ENCODE data around the gene PRKN. TPM values are rescaled to one million over a fixed set of nuclear protein-coding genes. Genes with fewer than 3 reads are reported as not detected.

Gene PRKN
- total RNA-seq, 2 donors from 2014 or later, result 10.7 to 21.2 TPM

GRCh38 chr6:162373192-162373591 lies 354.4 kb downstream of the PRKN start:
- Histone ChIP-seq H3K9me3 (no peaks in the 10 kb centered on the region), H3K27me3 (replicated peaks; ENCODE audit: insufficient read depth) (no peaks in the 10 kb centered on the region), H3K36me3 (no peaks in the 10 kb centered on the region), H3K4me3 (no peak overlapping the region), H3K4me1 (replicated peaks) (no peaks in the 10 kb centered on the region), H3K27ac (no peak overlapping the region)
- intact Hi-C loops (cut with DNase I), result no loop called here
- DNase-seq (ENCODE audit: low spot score), result no peak
- TF ChIP-seq POLR2A (IDR thresholded peaks at IDR 0.05) (no peak), POLR2AphosphoS5 (IDR thresholded peaks at IDR 0.05) (no peak)
- TF ChIP-seq, protein P1, sequence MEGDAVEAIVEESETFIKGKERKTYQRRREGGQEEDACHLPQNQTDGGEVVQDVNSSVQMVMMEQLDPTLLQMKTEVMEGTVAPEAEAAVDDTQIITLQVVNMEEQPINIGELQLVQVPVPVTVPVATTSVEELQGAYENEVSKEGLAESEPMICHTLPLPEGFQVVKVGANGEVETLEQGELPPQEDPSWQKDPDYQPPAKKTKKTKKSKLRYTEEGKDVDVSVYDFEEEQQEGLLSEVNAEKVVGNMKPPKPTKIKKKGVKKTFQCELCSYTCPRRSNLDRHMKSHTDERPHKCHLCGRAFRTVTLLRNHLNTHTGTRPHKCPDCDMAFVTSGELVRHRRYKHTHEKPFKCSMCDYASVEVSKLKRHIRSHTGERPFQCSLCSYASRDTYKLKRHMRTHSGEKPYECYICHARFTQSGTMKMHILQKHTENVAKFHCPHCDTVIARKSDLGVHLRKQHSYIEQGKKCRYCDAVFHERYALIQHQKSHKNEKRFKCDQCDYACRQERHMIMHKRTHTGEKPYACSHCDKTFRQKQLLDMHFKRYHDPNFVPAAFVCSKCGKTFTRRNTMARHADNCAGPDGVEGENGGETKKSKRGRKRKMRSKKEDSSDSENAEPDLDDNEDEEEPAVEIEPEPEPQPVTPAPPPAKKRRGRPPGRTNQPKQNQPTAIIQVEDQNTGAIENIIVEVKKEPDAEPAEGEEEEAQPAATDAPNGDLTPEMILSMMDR (IDR thresholded peaks at IDR 0.05), result no peak
- WGBS, result 45% methylated on average over 2 of the region's 2 CpGs

GRCh38 chr6:162372106-162372505 lies 355.5 kb downstream of the PRKN start:
- DNase-seq (ENCODE audit: low spot score), result no peak
- no peak overlapping the region for H3K27ac ChIP-seq
- TF ChIP-seq, protein P1 (IDR thresholded peaks at IDR 0.05), result no peak
- TF ChIP-seq POLR2AphosphoS5 (IDR thresholded peaks at IDR 0.05), result no peak
- no peak for TF ChIP-seq POLR2A (IDR thresholded peaks at IDR 0.05)
- no peak overlapping the region for H3K4me3 ChIP-seq
- H3K4me1 ChIP-seq (replicated peaks), result no peaks in the 10 kb centered on the region
- 90% methylated on average over 9 of the region's 9 CpGs for WGBS
- no peaks in the 10 kb centered on the region for H3K9me3 ChIP-seq
- H3K36me3 ChIP-seq, result no peaks in the 10 kb centered on the region
- intact Hi-C loops (cut with DNase I), result no loop called here
- no peaks in the 10 kb centered on the region for H3K27me3 ChIP-seq (replicated peaks; ENCODE audit: insufficient read depth)

DNA sequence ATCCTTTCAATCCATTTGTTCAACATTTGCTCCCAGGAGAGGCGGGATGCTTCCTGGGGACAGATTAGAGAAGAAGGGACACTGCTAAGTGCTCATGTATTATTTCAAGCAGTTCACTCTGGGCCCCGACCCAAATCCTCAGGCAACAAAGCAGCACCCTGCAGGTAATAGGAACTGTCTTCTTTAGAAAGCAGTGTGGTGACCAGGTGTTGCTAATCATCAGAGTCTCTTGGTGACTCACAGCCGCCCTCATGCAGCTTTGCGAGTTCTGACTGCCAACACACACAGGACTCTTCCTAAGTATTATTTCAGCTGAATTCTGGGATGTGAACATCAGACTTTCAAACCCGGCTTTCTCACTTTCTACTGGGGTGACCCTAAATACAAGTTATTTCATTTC lies 356.4 kb downstream of the PRKN start:
- no peaks in the 10 kb centered on the region for H3K9me3 ChIP-seq
- H3K4me3 ChIP-seq, result no peak overlapping the region
- WGBS, result 91% methylated on average over 5 of the region's 5 CpGs
- no peaks in the 10 kb centered on the region for H3K36me3 ChIP-seq
- intact Hi-C loops (cut with DNase I), result no loop called here
- TF ChIP-seq POLR2A (IDR thresholded peaks at IDR 0.05) (no peak), POLR2AphosphoS5 (IDR thresholded peaks at IDR 0.05) (no peak)
- TF ChIP-seq, protein P1 (IDR thresholded peaks at IDR 0.05), result no peak
- no peaks in the 10 kb centered on the region for H3K27me3 ChIP-seq (replicated peaks; ENCODE audit: insufficient read depth)
- H3K4me1 ChIP-seq (replicated peaks), result no peaks in the 10 kb centered on the region
- no peak for DNase-seq (ENCODE audit: low spot score)
- no peak overlapping the region for H3K27ac ChIP-seq

DNA sequence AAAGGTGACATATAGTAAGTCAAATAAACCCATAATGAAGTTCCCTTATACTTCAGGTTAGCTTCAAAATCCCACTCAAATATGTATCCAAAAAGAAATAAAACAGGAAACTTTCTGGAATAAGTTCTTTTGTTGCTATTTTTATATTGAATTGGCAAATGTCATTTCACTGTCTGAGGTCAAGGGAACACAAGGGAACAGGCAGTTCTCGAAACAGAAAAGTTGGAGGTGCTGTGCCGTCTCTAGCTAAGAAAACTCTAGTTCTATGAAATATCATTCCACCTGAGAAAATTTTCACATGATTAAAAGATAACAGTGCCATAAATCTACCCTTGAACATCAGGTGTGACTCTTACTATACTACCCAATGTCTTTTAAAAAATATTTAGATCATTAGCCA lies 358.5 kb downstream of the PRKN start:
- DNase-seq (ENCODE audit: low spot score), result no peak
- 85% methylated on average over 2 of the region's 2 CpGs for WGBS
- TF ChIP-seq, protein P1 (IDR thresholded peaks at IDR 0.05), result no peak
- TF ChIP-seq POLR2AphosphoS5 (IDR thresholded peaks at IDR 0.05) (no peak), POLR2A (IDR thresholded peaks at IDR 0.05) (no peak)
- Histone ChIP-seq H3K9me3 (no peaks in the 10 kb centered on the region), H3K36me3 (no peaks in the 10 kb centered on the region), H3K4me1 (replicated peaks) (no peaks in the 10 kb centered on the region), H3K27me3 (replicated peaks; ENCODE audit: insufficient read depth) (no peaks in the 10 kb centered on the region), H3K27ac (no peak overlapping the region), H3K4me3 (no peak overlapping the region)
- intact Hi-C loops (cut with DNase I), result no loop called here

GRCh38 chr6:162364488-162364887 lies 363.1 kb downstream of the PRKN start:
- no peaks in the 10 kb centered on the region for H3K9me3 ChIP-seq
- WGBS, result 81% methylated on average over 4 of the region's 4 CpGs
- no peaks in the 10 kb centered on the region for H3K27me3 ChIP-seq (replicated peaks; ENCODE audit: insufficient read depth)
- no peak overlapping the region for H3K27ac ChIP-seq
- intact Hi-C loops (cut with DNase I), result no loop called here
- no peak overlapping the region for H3K4me3 ChIP-seq
- TF ChIP-seq, protein P1 (IDR thresholded peaks at IDR 0.05), result no peak
- TF ChIP-seq POLR2A (IDR thresholded peaks at IDR 0.05), result no peak
- TF ChIP-seq POLR2AphosphoS5 (IDR thresholded peaks at IDR 0.05), result no peak
- DNase-seq (ENCODE audit: low spot score), result no peak
- H3K36me3 ChIP-seq, result no peaks in the 10 kb centered on the region
- H3K4me1 ChIP-seq (replicated peaks), result no peaks in the 10 kb centered on the region
